GM12865 (cell line): ENCODE measurements around the gene POLD1.
A peak's percentile ranks its signal among the peaks of the same experiment; 100 is the strongest.

Experiments used
- DNase-seq: peaks from one replicate; pipeline ENCODE4 v3.0.0; 2010; ENCODE audit warnings: low read depth
- H3K4me3 ChIP-seq: 2 replicates; pipeline ENCODE4 v1.5.1; 2011; ENCODE audit warnings: mild to moderate bottlenecking, low read depth, low read length, control low read depth
- TF ChIP-seq, protein P1 (sequence below): IDR thresholded peaks from 2 replicates; pipeline ENCODE4 v1.5.1; 2011; ENCODE audit warnings: low read length, control low read depth, low read depth, inconsistent platforms; ENCODE audit not compliant: insufficient read depth; ENCODE audit errors: missing control alignments

POLD1 gene

DNA sequence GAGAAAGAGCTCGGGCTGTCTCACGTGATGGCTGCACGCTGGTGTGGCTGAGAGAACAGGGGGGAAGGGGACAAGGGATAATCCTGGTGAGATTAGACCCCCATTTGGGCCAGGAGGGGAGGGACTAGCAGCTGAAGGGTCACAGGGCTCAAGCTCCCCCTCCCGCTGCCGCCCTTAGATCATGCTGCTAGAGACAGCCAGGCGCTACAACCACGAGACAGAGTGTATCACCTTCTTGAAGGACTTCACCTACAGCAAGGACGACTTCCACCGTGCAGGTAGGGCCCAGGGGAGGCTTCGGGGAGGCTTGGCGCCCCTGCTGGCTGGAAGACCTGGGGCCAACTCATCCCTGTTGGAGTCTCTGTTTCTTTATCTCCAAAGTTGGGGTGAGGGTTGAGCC is 4.5 kb upstream of the POLD1 start:
- no peak for DNase-seq
- TF ChIP-seq, protein P1, sequence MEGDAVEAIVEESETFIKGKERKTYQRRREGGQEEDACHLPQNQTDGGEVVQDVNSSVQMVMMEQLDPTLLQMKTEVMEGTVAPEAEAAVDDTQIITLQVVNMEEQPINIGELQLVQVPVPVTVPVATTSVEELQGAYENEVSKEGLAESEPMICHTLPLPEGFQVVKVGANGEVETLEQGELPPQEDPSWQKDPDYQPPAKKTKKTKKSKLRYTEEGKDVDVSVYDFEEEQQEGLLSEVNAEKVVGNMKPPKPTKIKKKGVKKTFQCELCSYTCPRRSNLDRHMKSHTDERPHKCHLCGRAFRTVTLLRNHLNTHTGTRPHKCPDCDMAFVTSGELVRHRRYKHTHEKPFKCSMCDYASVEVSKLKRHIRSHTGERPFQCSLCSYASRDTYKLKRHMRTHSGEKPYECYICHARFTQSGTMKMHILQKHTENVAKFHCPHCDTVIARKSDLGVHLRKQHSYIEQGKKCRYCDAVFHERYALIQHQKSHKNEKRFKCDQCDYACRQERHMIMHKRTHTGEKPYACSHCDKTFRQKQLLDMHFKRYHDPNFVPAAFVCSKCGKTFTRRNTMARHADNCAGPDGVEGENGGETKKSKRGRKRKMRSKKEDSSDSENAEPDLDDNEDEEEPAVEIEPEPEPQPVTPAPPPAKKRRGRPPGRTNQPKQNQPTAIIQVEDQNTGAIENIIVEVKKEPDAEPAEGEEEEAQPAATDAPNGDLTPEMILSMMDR = no peak
- no peak overlapping the region for H3K4me3 ChIP-seq

DNA sequence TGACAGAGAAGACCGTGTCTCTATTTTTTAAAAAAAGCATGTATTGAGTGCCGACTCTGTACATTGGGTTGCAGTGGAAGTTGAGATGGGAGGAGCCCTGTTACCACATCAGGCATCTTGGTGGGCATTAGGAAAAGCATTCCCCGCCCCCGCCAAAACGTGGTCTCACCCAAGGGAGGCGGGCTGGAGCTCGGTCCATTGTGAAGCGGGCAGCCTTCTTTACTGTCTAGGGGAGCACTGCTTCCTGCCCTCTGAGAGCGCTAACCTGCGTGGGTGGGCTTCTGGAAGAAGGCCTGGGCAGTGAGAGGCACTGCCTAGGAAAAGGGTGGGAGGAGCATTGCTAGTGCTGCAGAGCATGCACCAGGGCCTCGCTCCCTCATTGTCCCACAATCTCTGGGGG is 4.0 kb upstream of the POLD1 start:
- TF ChIP-seq, protein P1 = no peak
- DNase-seq = no peak
- H3K4me3 ChIP-seq = no peak overlapping the region

DNA sequence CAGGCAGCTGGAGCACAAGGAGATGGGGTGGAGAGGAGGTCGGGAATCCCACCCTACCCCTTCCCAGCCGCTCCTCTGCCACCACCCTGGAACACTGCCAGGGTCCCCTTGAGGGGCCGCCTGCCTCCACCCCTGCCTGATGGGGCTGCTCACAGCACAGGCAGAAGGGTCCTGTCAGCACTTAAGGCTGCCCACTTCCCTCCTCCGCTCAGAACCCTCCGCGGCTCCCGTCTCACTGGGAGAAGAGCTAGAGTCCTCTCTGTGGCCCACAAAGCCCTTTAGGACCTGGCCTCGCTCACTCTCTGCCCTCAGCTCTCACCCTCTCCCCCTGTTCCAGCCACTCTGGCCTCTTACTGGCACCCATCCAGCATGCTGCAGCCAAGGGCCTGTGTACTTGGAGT is 3.4 kb upstream of the POLD1 start:
- no peak for DNase-seq
- no peak overlapping the region for H3K4me3 ChIP-seq
- TF ChIP-seq, protein P1 = no peak

DNA sequence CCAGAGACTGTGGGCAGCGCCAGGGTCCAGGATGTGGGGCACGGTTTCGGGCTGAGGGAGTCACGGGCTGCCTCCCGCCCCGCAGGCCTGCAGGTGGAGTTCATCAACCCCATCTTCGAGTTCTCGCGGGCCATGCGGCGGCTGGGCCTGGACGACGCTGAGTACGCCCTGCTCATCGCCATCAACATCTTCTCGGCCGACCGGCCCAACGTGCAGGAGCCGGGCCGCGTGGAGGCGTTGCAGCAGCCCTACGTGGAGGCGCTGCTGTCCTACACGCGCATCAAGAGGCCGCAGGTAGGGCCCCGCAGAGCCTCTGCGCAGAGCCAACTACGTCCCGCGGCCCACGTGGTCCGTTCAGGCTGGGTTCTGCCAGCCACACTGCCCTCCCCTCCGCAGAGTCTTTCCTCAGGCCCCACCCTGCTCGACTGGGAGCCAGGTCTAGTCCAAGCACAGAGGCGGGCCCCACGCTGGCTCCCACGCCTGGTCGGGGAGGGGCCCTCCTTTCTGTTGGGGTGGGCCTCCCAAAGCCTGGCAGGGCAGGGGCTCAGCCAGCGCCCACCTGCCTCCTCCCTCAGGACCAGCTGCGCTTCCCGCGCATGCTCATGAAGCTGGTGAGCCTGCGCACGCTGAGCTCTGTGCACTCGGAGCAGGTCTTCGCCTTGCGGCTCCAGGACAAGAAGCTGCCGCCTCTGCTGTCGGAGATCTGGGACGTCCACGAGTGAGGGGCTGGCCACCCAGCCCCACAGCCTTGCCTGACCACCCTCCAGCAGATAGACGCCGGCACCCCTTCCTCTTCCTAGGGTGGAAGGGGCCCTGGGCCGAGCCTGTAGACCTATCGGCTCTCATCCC is 2.0 kb upstream of the POLD1 start:
- TF ChIP-seq, protein P1 = no peak
- no peak for DNase-seq

DNA sequence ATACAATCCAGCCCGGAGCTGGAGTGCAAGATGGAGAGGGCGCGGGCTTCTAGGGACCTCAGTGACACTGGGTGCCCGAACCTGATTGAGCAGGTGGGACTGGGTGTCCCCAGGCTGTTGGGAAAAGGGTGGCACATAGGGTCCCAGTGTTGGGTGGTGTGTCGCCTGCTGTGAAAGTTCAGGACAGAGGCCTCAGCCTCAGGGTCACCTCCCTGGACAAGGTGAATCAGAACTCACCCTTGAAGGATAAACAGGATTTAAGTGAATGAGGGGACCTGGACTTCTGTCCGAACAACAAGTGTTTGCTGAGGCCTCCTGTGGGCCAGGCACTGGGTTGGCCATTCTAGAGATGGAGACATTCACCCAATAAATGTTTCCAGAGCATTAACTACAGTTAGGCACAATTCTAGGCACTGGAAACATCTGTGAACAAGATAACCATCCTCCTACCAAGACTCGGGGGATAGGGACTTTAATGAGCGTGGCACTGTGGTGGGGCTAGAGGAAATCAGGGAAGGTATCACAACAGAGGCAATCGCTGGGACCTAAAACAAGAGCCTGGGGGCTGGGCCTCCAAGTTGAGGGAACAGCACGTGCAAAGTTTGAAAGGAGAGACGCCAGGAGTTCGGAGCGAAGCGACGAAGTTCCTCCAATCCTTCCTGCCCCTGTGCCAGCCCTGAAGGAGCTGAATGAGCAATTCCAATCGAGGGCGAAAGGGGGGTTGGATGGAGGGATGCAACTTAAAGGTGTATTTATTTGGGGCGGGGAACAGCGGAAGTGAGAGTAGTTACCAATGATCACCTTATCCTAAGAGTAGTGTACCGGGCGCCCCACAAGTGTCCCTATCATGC is 921 bp upstream of the POLD1 start:
- TF ChIP-seq, protein P1 = no peak
- peak overlapping the region; percentile 48 for H3K4me3 ChIP-seq
- DNase-seq = no peak

More for the DNA sequence above, 2.0 kb upstream of the POLD1 start:
- no peak overlapping the region for H3K4me3 ChIP-seq

DNA sequence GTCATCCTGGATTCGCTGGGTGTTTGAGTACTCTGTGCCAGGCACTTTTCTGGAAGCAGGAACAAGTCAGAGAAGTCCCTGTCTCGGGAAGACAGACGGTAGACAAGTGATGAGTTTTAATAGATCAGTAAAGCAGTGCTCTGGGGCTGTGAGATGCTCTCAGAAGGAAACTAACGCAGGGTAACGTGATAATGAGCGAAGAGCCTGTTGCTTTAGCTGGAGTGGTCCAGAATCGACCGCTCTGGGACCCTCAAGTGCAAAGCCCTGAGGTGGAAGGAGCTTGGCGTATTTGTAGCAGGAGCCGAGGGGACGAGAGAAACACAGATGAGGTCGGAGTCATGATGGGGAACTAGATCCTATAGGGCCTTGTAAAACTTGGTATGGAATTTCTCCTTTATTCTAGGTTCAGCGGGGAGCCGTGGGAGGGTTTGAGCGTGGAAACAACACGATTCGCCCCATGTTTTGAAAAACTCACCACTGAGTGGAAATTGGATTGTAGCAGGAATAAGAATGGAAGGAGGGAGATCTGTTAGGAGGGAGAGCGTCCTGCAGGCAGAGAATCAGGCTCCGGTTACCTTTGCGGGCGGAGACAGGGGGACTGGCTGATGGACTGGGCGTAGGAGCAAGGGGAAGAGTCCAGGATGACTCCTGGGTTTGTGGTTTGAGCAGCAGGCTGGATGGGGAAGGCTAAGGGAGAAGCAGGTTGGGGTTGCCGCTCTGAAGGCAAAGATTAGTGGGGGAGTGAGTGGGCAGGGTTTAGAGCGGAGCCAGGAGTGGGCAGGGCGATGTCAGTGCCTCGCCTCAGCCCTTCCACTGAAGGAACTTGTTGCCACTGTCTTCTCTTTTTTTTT is 763 bp downstream of the POLD1 start:
- no peak for DNase-seq

More for the DNA sequence above, 763 bp downstream of the POLD1 start:
- peak overlapping the region; percentile 86 for H3K4me3 ChIP-seq
- TF ChIP-seq, protein P1 = no peak
